GM23338 (cell line): Measurements from ENCODE around the gene SOAT2.

ENCODE experiments used
- EZH2 ChIP-seq: fragments of 200-600 bp; sonication (generic); IDR thresholded peaks from one replicate; pipeline ENCODE4 v1.8.0; 2017; ENCODE audit warnings: antibody characterized with exemption, mild to moderate bottlenecking, low read depth; ENCODE audit not compliant: unreplicated experiment
- POLR2AphosphoS5 ChIP-seq: IDR thresholded peaks from 2 replicates; pipeline ENCODE4 v1.6.1; 2016; ENCODE audit warnings: antibody characterized with exemption, low read depth
- REST ChIP-seq: IDR thresholded peaks from one replicate; pipeline ENCODE4 v1.6.1; 2018; ENCODE audit warnings: antibody characterized with exemption; ENCODE audit not compliant: unreplicated experiment
- TF ChIP-seq, protein P1 (sequence below), 2 experiments: fragments of 200-600 bp in 1 of 2; sonication (generic) in 1 of 2; conservative IDR thresholded peaks; 2 replicates each; pipeline versions ENCODE4 v1.5.1 to v1.6.1; 2016 to 2017; ENCODE audit warnings: antibody characterized with exemption in 2 of 2, low read depth in 2 of 2, mild to moderate bottlenecking in 2 of 2, moderate library complexity in 1 of 2

DNA sequence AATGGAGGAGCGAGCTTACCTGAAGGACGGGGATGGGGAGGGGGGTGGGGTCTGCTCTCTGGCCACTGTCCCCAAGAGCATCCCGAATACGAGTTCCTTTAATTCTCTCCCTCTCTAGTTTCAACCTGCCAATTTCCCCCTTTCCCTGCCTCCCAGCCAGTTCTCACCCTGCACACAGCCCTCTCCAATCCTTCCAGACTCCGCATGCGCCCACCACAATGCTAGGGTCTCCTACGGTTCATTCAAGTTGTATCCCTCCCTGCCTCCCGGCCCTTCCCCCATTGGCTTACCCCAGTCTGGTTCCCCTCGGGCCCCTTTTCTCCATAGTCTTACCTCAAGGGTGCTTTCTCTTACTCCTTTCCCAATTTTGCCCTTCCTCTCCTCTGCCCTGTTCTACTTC lies 6.5 kb upstream of the SOAT2 start:
- no peak for TF ChIP-seq EZH2
- TF ChIP-seq, protein P1, sequence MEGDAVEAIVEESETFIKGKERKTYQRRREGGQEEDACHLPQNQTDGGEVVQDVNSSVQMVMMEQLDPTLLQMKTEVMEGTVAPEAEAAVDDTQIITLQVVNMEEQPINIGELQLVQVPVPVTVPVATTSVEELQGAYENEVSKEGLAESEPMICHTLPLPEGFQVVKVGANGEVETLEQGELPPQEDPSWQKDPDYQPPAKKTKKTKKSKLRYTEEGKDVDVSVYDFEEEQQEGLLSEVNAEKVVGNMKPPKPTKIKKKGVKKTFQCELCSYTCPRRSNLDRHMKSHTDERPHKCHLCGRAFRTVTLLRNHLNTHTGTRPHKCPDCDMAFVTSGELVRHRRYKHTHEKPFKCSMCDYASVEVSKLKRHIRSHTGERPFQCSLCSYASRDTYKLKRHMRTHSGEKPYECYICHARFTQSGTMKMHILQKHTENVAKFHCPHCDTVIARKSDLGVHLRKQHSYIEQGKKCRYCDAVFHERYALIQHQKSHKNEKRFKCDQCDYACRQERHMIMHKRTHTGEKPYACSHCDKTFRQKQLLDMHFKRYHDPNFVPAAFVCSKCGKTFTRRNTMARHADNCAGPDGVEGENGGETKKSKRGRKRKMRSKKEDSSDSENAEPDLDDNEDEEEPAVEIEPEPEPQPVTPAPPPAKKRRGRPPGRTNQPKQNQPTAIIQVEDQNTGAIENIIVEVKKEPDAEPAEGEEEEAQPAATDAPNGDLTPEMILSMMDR (conservative IDR thresholded peaks at IDR 0.05; ENCODE audit: low read depth in 2 of 2) = no peak
- TF ChIP-seq REST = no peak
- no peak for TF ChIP-seq POLR2AphosphoS5
